Colon (tissue), 2 donors: Measurements from ENCODE around the gene SMARCAL1.

Experiments used
- FAIRE-seq: peaks from 2 replicates; lab custom pipeline; 2012; peaks lifted over from hg19 to GRCh38; lab: Jason Lieb, UNC
- donor health status: control.
- donor health status: control.

Gene SMARCAL1

DNA sequence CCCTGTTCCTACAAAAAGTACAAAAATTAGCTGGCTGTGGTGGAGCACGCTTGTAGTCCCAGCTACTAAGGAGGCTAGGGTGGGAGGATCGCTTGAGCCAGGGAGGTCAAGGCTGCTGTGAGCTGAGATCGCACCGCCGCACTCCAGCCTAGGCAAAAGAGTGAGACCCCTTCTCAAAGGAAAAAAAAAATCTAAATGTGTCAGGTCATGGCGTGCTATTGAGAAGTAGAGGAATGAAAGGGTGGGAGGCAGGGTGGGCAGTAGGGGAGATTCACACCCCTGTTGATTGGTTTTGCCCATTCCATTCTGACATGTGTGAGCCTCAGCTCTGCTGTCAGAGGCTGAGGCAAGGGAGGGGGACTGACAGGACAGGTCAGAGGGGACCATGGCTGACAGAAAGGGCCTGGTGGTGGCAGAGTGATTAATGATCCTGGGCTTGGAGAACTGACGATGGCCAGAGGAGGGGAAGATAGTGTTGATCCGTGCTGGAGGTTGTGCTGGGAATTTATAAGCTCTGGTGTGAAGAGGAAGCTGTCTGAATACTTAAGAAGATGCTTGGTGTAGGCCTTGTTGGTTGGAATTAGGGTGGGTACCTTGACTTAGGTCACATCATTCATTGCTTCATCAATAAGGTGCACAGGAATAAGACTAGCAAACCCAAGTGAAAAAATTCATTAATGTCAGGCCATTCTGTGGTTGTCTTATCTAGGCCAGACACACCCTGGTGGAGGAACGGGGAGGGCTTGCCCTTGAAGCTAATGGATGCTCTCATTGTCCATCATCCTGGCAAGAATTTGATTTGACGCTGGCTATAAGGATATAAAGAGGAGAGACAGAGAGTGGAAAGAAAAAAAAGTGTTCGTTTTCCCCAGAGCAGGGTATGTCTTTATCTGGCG lies 19.1 kb upstream of the SMARCAL1 start:
- no peak for FAIRE-seq

DNA sequence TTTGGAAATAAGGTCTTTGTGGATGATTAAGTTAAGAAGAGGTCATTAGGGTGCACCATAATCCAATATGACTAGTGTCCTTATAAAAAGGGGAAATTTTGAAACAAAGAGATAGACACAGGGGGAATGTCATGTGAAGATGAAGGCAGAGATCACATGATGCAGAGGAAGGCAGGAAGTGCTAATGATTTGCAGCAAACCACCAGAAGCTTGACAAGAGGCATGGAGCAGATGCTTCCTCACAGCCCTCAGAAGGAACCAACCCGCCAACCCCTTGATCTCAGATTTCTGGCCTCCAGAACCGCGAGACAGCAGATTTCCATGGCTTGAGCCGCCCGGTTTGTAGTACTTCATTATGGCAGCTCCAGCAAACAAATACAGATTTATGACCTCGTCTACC lies 17.4 kb upstream of the SMARCAL1 start:
- FAIRE-seq, result no peak

DNA sequence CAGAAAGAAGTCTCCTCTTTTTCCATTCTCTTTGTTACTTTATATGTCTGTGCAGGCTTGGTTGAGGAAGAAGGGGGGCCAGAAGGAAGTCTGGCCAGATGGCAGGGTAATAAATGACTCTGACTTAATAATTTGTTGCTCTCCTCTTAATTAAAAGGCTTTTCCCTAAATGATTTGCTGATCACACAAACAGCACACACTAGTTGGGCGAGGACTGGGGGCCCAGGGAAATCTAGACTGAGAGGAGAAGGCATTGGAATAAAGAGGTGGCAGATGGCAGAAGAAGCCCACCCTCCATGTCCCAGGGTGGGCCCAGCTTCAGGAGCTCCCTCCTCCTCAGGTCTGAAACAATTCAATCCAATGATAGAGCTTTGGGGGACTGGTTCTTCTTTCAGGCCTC lies 12.7 kb upstream of the SMARCAL1 start:
- no peak for FAIRE-seq

GRCh38 chr2:216402751-216403150 lies 9.5 kb upstream of the SMARCAL1 start:
- FAIRE-seq, result no peak

DNA sequence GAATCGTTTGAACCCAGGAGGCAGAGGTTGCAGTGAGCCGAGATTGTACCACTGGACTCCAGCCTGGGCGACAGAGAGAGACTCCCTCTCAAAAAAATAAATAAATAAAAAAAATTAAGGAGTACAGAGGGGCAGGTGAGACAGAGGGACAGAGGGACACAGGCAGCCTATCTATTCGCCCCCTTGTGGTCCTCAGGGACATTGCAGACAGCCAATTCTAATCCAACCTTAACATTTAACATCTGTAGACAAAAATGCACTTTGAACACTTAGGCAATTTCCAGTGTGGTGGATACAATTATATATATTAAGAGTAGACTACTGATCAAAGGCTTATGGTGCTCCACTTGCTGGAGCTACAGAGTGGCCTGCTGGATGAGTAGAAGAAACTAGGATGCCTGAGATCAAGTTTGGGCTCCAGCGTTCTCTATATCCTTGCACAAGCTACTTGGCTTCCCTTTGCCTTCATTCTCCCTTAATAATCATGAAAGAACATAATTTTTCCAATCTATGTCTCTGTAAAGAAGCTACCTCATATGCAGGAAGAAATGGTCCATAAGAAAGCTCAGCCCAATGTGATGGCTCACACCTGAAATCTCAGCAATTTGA lies 8.2 kb upstream of the SMARCAL1 start:
- FAIRE-seq, result no peak

DNA sequence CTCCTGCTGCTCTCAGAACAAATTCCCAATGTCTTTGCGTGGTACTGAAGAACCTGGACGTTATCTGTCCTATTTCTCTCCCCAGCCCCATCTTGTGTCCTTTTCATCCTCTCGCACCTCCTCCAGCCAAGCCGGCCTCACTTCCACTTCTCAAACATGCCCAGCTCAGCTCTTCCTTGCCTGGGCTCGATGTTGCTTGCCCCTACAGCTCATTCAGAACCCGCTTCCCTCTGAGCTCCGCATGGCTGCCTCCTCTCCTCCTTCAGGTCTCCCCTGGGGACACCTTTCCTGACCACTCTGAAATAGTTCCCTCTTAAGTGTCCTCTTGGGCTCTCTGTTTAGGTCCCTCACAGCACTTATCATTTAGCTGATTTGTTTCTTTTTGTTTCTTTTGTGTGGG lies 6.7 kb upstream of the SMARCAL1 start:
- no peak for FAIRE-seq

DNA sequence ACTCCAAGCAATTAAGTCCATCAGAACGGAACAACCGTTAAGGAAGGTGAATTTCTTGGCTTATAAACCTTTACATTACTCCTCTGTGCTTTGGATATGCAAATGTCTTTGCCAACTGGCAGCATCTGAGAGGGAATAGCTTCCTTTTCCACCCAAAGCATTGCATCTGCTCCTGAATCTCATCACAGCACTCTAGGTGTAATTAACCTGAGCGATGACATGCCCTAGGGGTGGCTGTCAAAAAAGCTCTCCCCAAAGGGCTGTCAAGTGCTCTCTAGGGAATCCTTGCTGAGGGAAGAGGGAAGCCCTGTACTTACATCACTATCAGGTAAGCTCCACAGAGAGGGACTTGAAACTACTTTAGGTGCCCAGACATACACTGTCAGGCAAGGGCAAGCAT lies 5.5 kb upstream of the SMARCAL1 start:
- no peak for FAIRE-seq

DNA sequence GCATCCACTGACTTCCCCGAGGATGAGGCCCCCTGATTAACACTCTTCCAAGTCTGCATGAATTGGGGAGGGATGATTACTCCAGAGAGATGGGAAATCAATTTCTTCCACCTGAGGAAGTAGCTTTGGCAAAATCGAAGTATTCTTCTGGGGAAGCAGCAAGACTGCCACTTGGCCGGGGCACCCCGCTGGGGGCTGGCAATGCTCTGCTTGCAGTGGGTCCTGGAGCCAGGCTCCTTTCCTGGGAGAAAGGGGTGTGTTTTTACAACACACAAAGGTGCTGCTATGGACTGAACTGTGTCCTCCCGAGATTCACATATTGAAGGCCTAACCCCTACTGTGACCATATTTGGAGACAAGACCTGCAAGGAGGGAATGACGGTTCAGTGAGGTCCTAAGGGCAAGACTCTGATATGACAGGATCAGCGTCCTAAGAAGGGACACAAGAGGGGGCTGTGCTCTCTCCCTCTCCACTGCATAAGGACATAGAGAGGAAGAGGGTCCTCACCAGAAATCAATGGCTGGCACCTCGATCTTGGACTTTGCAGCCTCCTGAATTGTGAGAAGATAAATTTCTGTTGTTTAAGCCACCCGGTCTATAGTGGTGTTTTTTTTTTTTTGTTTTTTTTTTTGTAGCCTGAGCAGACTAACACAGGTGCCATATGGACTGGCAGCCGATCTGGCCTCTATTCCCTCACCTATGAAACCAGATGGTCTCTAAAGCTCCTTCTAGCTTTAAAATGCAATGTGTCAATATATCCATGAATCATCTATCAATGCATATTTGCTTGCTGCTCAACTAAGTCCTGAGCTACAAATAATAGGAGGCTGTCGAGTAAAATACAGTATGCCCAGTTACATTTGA lies 3.6 kb upstream of the SMARCAL1 start:
- no peak for FAIRE-seq

DNA sequence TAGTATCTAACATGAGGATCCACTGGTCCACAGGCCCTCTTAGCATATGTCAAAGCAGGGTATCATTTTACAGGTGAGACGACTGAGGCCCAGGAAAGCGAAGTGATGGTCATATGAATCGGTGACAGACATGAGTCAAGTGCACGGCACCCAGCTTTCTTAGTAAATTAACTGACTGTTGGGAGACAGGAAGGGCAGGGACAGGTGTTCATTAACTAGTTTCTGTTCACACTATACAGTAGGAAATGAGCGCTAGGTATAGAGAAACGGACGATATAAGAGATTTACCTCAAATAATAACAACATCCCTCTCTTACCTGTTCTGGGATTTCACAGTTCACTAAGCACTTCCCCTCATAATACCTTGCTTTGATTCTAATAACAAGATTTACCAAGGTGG lies 1.7 kb upstream of the SMARCAL1 start:
- no peak for FAIRE-seq

GRCh38 chr2:216413882-216414281 lies 1.6 kb downstream of the SMARCAL1 start:
- FAIRE-seq, result no peak

DNA sequence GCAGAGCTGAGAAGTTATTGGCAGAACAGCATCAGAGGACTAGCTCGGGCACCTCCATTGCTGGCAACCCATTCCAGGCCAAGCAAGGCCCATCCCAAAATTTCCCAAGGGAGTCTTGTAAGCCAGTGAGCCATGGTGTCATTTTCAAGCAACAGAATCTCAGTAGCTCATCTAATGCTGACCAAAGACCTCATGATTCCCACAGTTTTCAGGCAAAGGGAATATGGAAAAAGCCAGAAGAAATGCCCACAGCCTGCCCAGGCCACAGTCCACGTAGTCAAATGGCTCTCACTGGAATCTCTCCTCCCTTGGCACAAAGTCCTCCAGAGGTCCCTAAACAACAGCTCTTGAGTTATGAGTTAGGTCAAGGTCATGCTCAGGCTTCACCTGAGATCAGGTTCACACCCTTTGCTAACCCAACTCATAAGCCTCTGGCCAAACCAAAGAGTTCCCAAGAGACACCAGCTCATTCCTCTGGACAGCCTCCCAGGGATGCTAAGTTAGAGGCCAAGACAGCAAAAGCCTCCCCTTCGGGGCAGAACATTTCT lies 2.6 kb downstream of the SMARCAL1 start:
- FAIRE-seq, result no peak

GRCh38 chr2:216415541-216415940 lies 3.3 kb downstream of the SMARCAL1 start:
- no peak for FAIRE-seq

DNA sequence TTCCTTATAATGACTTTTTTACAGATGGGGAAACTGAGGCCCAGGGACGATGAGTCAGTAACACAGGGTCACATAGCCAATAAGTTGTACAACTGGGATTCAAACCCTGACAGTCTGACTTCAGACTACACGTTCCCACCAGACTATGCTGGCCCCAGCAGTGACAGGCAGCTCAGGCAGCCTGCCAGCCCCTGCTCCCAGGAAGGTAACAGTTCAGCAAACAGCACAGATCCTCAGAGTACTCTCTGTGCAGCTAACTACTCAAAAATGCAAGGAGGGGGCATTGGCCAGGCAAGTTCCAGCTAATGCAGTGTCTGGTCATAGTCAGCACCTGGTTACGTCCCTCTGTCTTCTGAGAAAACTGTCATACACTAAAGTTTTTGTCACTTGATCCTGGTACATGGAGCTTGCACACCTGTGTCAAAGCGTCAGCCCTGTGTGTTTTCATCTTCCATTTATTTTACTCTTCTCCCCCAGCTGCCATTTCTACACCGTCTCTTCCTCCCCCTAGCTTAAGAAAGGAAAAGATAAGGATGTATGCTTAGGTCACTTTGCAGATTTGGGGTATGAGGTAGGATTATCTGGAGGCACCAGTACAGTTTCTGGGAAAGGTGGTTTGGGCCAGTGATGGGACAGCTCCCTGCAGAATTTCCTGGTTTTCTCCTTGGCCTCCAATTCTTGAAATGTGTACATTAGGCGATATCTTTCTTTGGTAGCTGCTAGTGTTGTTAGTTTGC lies 4.5 kb downstream of the SMARCAL1 start:
- no peak for FAIRE-seq

DNA sequence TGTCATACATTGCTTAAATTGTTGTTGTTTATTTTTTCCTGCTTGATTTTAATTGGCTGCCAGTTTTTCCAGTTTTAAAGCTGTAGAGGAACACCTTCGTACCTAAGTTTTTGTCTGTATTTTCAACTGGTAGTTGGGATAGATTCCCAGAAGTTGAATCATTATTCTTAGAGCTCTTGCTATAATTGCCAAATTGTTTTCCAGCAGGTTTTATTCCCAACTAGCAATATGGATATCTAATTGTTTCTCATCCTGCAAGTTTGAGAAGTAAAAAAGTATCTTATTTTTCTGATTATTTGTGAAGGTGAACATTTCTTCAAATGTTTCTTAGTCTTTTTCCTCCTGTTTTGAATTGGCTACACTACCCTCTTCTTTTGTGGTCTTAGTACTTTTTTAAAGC lies 6.7 kb downstream of the SMARCAL1 start:
- no peak for FAIRE-seq

- no peak for FAIRE-seq
Observed at GRCh38 chr2:216420367-216421101, 8.2 kb downstream of the SMARCAL1 start.

- FAIRE-seq, result no peak
Observed at GRCh38 chr2:216423071-216423470, 10.8 kb downstream of the SMARCAL1 start.

- no peak for FAIRE-seq
Observed at GRCh38 chr2:216424274-216424673, 12.0 kb downstream of the SMARCAL1 start.

DNA sequence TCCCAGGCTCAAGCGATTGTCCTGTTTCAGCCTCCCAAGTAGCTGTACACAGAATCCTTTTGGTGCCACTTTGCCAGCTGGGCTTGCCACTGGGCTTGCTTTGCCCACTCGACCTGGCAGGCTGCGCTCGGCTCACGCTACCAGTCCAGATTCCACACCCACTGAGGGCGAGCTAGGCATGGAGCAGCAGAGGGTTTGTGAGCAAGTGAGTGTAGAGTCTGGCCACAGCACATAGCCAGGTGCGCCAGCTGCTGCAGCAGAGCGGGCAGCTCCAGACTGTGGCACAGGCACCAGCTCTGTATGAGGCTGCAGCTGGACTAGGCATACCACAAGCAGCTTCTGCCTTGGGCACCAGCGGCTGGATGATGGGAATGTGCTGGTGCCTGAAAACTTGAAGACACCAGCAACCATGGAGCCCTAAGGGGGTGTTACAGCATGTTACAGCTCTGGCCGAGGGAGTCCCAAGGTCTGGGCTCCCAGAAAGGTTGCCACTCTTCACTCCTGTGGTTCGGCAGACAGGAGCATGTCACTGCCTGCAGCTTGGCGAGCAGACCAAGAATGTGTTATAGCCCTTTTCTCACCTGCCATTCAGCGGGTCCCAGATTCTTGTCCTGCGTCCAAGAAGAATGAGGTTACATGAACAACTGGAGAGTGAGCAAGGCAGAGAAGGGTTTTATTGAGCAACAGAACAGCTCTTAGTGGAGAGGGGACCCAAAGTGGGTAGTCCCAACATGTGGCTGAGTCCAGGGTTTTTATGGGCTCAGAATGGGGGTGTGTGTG lies 12.9 kb downstream of the SMARCAL1 start:
- no peak for FAIRE-seq

DNA sequence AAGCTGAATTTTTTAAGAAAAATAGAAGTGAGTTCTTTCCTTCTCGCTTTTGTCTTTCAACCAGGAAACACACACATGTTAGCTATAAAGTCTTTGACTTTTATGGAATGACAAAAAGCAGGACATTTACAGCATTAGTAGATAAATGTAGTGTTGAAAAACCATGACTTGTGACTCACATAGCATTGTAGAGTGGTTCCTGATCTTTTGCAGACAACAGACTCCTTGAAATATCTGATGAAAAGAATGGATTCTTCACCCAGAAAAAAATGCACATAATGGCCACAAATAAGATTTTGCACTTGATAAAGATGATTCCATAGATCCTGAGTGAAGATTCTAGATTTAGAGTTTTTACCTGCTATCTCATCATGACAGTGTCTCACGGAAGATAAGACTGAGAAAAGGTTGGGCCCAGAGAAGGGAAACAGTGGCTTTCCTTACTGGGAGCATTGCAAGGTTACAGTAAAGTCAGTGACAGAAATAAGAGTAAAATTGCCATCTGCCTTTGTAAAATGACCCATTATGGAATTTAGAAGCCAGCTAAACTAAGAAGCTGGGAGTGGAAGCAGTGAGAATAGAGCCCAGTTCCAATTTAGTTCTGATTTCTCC lies 14.0 kb downstream of the SMARCAL1 start:
- FAIRE-seq, result no peak

- FAIRE-seq, result no peak
Observed at GRCh38 chr2:216426938-216427337, 14.7 kb downstream of the SMARCAL1 start.
